ENCODE results near the gene CARD9.

Gene CARD9

GRCh38 chr9:136344544-136345280 is 28.8 kb downstream of the CARD9 start:
- no peak for TF ChIP-seq CTCF (IDR thresholded peaks at IDR 0.05; ENCODE audit: unreplicated experiment in 3 of 3)
- H3K4me3 Mint-ChIP-seq = peak overlapping the region in 1 of 3 experiments; percentile 25
- no peaks in the 10 kb centered on the region for H3K36me3 Mint-ChIP-seq (ENCODE audit: low read depth)
- no peak overlapping the region for H3K27ac Mint-ChIP-seq
- H3K9me3 Mint-ChIP-seq = no peaks in the 10 kb centered on the region
- H3K27me3 Mint-ChIP-seq (ENCODE audit: low read depth) = no peaks in the 10 kb centered on the region
- peaks cover 5% of the 10 kb centered on the region for H3K4me1 Mint-ChIP-seq

GRCh38 chr9:136343884-136344269 is 29.6 kb downstream of the CARD9 start:
- Mint-ChIP-seq H3K4me1 (peaks cover 10% of the 10 kb centered on the region), H3K27me3 (ENCODE audit: low read depth) (no peaks in the 10 kb centered on the region), H3K4me3 (no peak overlapping the region), H3K9me3 (no peaks in the 10 kb centered on the region), H3K36me3 (ENCODE audit: low read depth) (peaks cover 5% of the 10 kb centered on the region), H3K27ac (no peak overlapping the region)
- no peak for TF ChIP-seq CTCF (IDR thresholded peaks at IDR 0.05; ENCODE audit: unreplicated experiment in 3 of 3)

- H3K4me1 Mint-ChIP-seq = peaks cover 11% of the 10 kb centered on the region
- peaks cover 7% of the 10 kb centered on the region for H3K36me3 Mint-ChIP-seq (ENCODE audit: low read depth)
- H3K9me3 Mint-ChIP-seq = no peaks in the 10 kb centered on the region
- peak overlapping the region in 2 of 3 experiments; percentile 70 to 78 for H3K4me3 Mint-ChIP-seq
- H3K27ac Mint-ChIP-seq = peak overlapping the region in 2 of 3 experiments; percentile 75 to 86
- TF ChIP-seq CTCF (IDR thresholded peaks at IDR 0.05; ENCODE audit: unreplicated experiment in 3 of 3) = no peak
- no peaks in the 10 kb centered on the region for H3K27me3 Mint-ChIP-seq (ENCODE audit: low read depth)
Measured at GRCh38 chr9:136343121-136343883, 30.2 kb downstream of the CARD9 start.

GRCh38 chr9:136342181-136343120 is 31.0 kb downstream of the CARD9 start:
- TF ChIP-seq CTCF (IDR thresholded peaks at IDR 0.05; ENCODE audit: unreplicated experiment in 3 of 3) = no peak

GRCh38 chr9:136341769-136342168 is 31.7 kb downstream of the CARD9 start:
- peak overlapping the region in 1 of 3 experiments; percentile 56 for H3K4me3 Mint-ChIP-seq
- no peak for TF ChIP-seq CTCF (IDR thresholded peaks at IDR 0.05; ENCODE audit: unreplicated experiment in 3 of 3)
- peaks cover 7% of the 10 kb centered on the region for H3K36me3 Mint-ChIP-seq (ENCODE audit: low read depth)
- no peaks in the 10 kb centered on the region for H3K27me3 Mint-ChIP-seq (ENCODE audit: low read depth)
- H3K27ac Mint-ChIP-seq = no peak overlapping the region
- no peaks in the 10 kb centered on the region for H3K9me3 Mint-ChIP-seq
- H3K4me1 Mint-ChIP-seq = peaks cover 11% of the 10 kb centered on the region

More at GRCh38 chr9:136342181-136343120, 31.0 kb downstream of the CARD9 start:
- H3K4me1 Mint-ChIP-seq = peaks cover 11% of the 10 kb centered on the region
- H3K36me3 Mint-ChIP-seq (ENCODE audit: low read depth) = peaks cover 7% of the 10 kb centered on the region
- no peaks in the 10 kb centered on the region for H3K27me3 Mint-ChIP-seq (ENCODE audit: low read depth)
- H3K27ac Mint-ChIP-seq = peak overlapping the region in 2 of 3 experiments; percentile 75 to 86
- peak overlapping the region; percentile 66 to 78 (median 70) for H3K4me3 Mint-ChIP-seq
- H3K9me3 Mint-ChIP-seq = no peaks in the 10 kb centered on the region

All from nephron (organoid).